ENCODE measurements around the gene BTNL3.

GRCh38 chr5:181044093-181044599, 55.5 kb downstream of the BTNL3 start:
- no peak for TF ChIP-seq CTCF (IDR thresholded peaks at IDR 0.05)
- TF ChIP-seq POLR2A (IDR thresholded peaks at IDR 0.05) = no peak
- TF ChIP-seq EP300 (IDR thresholded peaks at IDR 0.05) = no peak
